GM08714 (cell line): Measurements from ENCODE around the gene DLGAP1.

Source experiments
- H3K4me3 ChIP-seq: fragments of 200-500 bp; sonication (Bioruptor generic); 2 replicates; pipeline ENCODE4 v1.5.1; 2014; ENCODE audit warnings: mild to moderate bottlenecking, low read length, inconsistent platforms
- ZNF274 ChIP-seq: IDR thresholded peaks from 2 replicates; pipeline ENCODE4 v1.6.1; 2012; ENCODE audit warnings: mild to moderate bottlenecking, low read depth, low read length

Gene DLGAP1

GRCh38 chr18:4251873-4252272 is 203.2 kb downstream of the DLGAP1 start:
- no peak for TF ChIP-seq ZNF274
- H3K4me3 ChIP-seq, result no peak overlapping the region

GRCh38 chr18:4251206-4251605 is 203.9 kb downstream of the DLGAP1 start:
- no peak for TF ChIP-seq ZNF274
- H3K4me3 ChIP-seq, result no peak overlapping the region

- no peak for TF ChIP-seq ZNF274
- no peak overlapping the region for H3K4me3 ChIP-seq
Measured at GRCh38 chr18:4250141-4250540, 205.0 kb downstream of the DLGAP1 start.

- no peak overlapping the region for H3K4me3 ChIP-seq
- no peak for TF ChIP-seq ZNF274
Measured at GRCh38 chr18:4248686-4249085, 206.4 kb downstream of the DLGAP1 start.

GRCh38 chr18:4246374-4246773 is 208.7 kb downstream of the DLGAP1 start:
- H3K4me3 ChIP-seq, result no peak overlapping the region
- TF ChIP-seq ZNF274, result no peak

GRCh38 chr18:4245456-4245855 is 209.7 kb downstream of the DLGAP1 start:
- no peak overlapping the region for H3K4me3 ChIP-seq
- TF ChIP-seq ZNF274, result no peak

- no peak overlapping the region for H3K4me3 ChIP-seq
- TF ChIP-seq ZNF274, result no peak
Measured at GRCh38 chr18:4242431-4243161, 212.5 kb downstream of the DLGAP1 start.

GRCh38 chr18:4241090-4241617 is 214.0 kb downstream of the DLGAP1 start:
- TF ChIP-seq ZNF274, result no peak
- no peak overlapping the region for H3K4me3 ChIP-seq

GRCh38 chr18:4238966-4239365 is 216.1 kb downstream of the DLGAP1 start:
- no peak for TF ChIP-seq ZNF274
- no peak overlapping the region for H3K4me3 ChIP-seq

- no peak for TF ChIP-seq ZNF274
- no peak overlapping the region for H3K4me3 ChIP-seq
Measured at GRCh38 chr18:4237664-4238041, 217.5 kb downstream of the DLGAP1 start.

- no peak overlapping the region for H3K4me3 ChIP-seq
- no peak for TF ChIP-seq ZNF274
Measured at GRCh38 chr18:4236940-4237663, 218.0 kb downstream of the DLGAP1 start.

GRCh38 chr18:4233468-4233867 is 221.6 kb downstream of the DLGAP1 start:
- TF ChIP-seq ZNF274, result no peak
- no peak overlapping the region for H3K4me3 ChIP-seq

GRCh38 chr18:4232656-4233055 is 222.5 kb downstream of the DLGAP1 start:
- no peak overlapping the region for H3K4me3 ChIP-seq
- no peak for TF ChIP-seq ZNF274

- no peak overlapping the region for H3K4me3 ChIP-seq
- TF ChIP-seq ZNF274, result no peak
Measured at GRCh38 chr18:4231260-4231659, 223.8 kb downstream of the DLGAP1 start.
